Suppressor macrophage treated with lipopolysaccharide for 1 hour (primary cell): ENCODE results near the gene OR2T11.
"Not testable (repeated sequence)": the region's sequence is repeated elsewhere in the genome, so short reads cannot be mapped to it uniquely, and the experiment has no call there.

Source experiments
- DNase-seq, 3 donors: peaks; one replicate each; pipeline ENCODE4 v3.0.0-alpha.2; 2020 to 2022

Gene OR2T11

GRCh38 chr1:248618119-248618518 lies 16.8 kb downstream of the OR2T11 start:
- no peak for DNase-seq

- DNase-seq, result no peak
These were observed 21.1 kb downstream of the OR2T11 start for GRCh38 chr1:248613742-248614141.

GRCh38 chr1:248611883-248612414 lies 22.9 kb downstream of the OR2T11 start:
- DNase-seq, result peak in 2 of 3 donors; percentile 21

- DNase-seq, result no peak
These were observed 24.6 kb downstream of the OR2T11 start for GRCh38 chr1:248610301-248610700.

GRCh38 chr1:248599396-248599795 lies 35.5 kb downstream of the OR2T11 start:
- no peak for DNase-seq

- DNase-seq, result no peak
These were observed 37.3 kb downstream of the OR2T11 start, which contains the start of gene OR2T10 for GRCh38 chr1:248597589-248597988. TSS of gene OR2T10 (minus strand) at chr1:248597700. CDS start at chr1:248593768, 3,932 bp downstream.

- DNase-seq, result peak; percentile 60 to 72 (median 71)
These were observed 38.3 kb downstream of the OR2T11 start for GRCh38 chr1:248596615-248597014.

GRCh38 chr1:248593226-248593625 lies 41.7 kb downstream of the OR2T11 start:
- no peak for DNase-seq

- DNase-seq, result no peak
These were observed 42.2 kb downstream of the OR2T11 start for GRCh38 chr1:248592655-248593054.

GRCh38 chr1:248590055-248590454 lies 44.8 kb downstream of the OR2T11 start:
- DNase-seq, result no peak

GRCh38 chr1:248589334-248589733 lies 45.6 kb downstream of the OR2T11 start:
- no peak for DNase-seq

- no peak for DNase-seq
These were observed 49.6 kb downstream of the OR2T11 start for GRCh38 chr1:248585266-248585665.

GRCh38 chr1:248576260-248576980 lies 58.5 kb downstream of the OR2T11 start:
- DNase-seq, result peak; percentile 31 to 72 (median 71)

GRCh38 chr1:248574657-248575056 lies 60.2 kb downstream of the OR2T11 start, which contains the start of gene OR2T34:
TSS of gene OR2T34 (minus strand) at chr1:248574757. CDS start at chr1:248574757, 0 bp downstream.
- not testable (repeated sequence) for DNase-seq

- DNase-seq, result not testable (repeated sequence)
These were observed 61.0 kb downstream of the OR2T11 start for GRCh38 chr1:248573856-248574255.
